Gastrocnemius medialis (tissue), 4 donors: Measurements from ENCODE around the gene ACTN3.

ENCODE experiments used
- CTCF ChIP-seq, 5 experiments: fragments of 450-650 bp in 3 of 5; fragments of 200-600 bp in 2 of 5; sonication (generic) in 2 of 5; IDR thresholded peaks in 4 of 5; conservative IDR thresholded peaks in 1 of 5; 1 replicate in 4 of 5; 2 replicates in 1 of 5; pipeline ENCODE4 v1.5.1; 2016 to 2019; ENCODE audit warnings: antibody characterized with exemption in 5 of 5, mild to moderate bottlenecking in 3 of 5, moderate library complexity in 3 of 5
- POLR2A ChIP-seq, 2 donors: fragments of 450-650 bp; IDR thresholded peaks; one replicate each; pipeline ENCODE4 v1.6.1; 2017; ENCODE audit warnings: antibody characterized with exemption in 2 of 2, mild to moderate bottlenecking in 2 of 2, moderate library complexity in 2 of 2

GRCh38 chr11:66541892-66542291 is 4.8 kb upstream of the ACTN3 start:
- TF ChIP-seq CTCF (IDR thresholded peaks at IDR 0.05 in 4 of 5, conservative IDR thresholded peaks at IDR 0.05 in 1 of 5): no peak
- no peak for TF ChIP-seq POLR2A (IDR thresholded peaks at IDR 0.05)
